H1 (cell line): ENCODE measurements around the gene WDR45B. TPM values are rescaled to one million over a fixed set of nuclear protein-coding genes. Genes with fewer than 3 reads are reported as not detected.

ENCODE experiments used
- CTCF ChIA-PET: fragments of 300-600 bp; sonication (Branson Sonifier 250); formaldehyde crosslinking; loops from one replicate; lab custom pipeline; 2021; ENCODE audit not compliant: partially characterized antibody; lab: Charles Lee
- POLR2A ChIA-PET: fragments of 300-600 bp; sonication (Branson Sonifier 250); formaldehyde crosslinking; loops from one replicate; lab custom pipeline; 2021; ENCODE audit warnings: inconsistent platforms; ENCODE audit not compliant: partially characterized antibody; lab: Charles Lee
- DNase-seq, 2 experiments: peaks; one replicate each; pipeline versions ENCODE4 v3.0.0 to v3.0.0-alpha.2; 2010 to 2022; ENCODE audit warnings: low spot score in 2 of 2, low read depth in 1 of 2, mixed read lengths in 1 of 2
- FAIRE-seq: peaks from 2 replicates; lab custom pipeline; 2011; peaks lifted over from hg19 to GRCh38; lab: Jason Lieb, UNC
- H2AFZ ChIP-seq: 2 replicates; pipeline ENCODE4 v1.8.1; 2012; ENCODE audit warnings: low read length, inconsistent platforms
- H2AK5ac ChIP-seq: 2 replicates; pipeline ENCODE4 v1.6.1; 2013; ENCODE audit warnings: low read depth, low read length
- H2BK120ac ChIP-seq: replicated peaks from 2 replicates; pipeline ENCODE3; 2013; ENCODE audit warnings: low read depth, low read length, inconsistent platforms
- H2BK12ac ChIP-seq: 2 replicates; pipeline ENCODE4 v1.6.1; 2013; ENCODE audit warnings: low read depth, low read length
- H2BK15ac ChIP-seq: 2 replicates; pipeline ENCODE4 v1.6.1; 2013; ENCODE audit warnings: low read length
- H2BK20ac ChIP-seq: 2 replicates; pipeline ENCODE4 v1.6.1; 2013; ENCODE audit warnings: low read length
- H2BK5ac ChIP-seq: 2 replicates; pipeline ENCODE4 v1.6.1; 2013; ENCODE audit warnings: low read depth, low read length
- H3K14ac ChIP-seq: 2 replicates; pipeline ENCODE4 v1.6.1; 2013; ENCODE audit warnings: inconsistent platforms; ENCODE audit not compliant: insufficient read length
- H3K18ac ChIP-seq: 2 replicates; pipeline ENCODE4 v1.6.1; 2013; ENCODE audit warnings: low read length; ENCODE audit errors: extremely low read depth
- H3K23ac ChIP-seq: 2 replicates; pipeline ENCODE4 v1.6.1; 2013; ENCODE audit warnings: inconsistent platforms; ENCODE audit not compliant: insufficient read length
- H3K23me2 ChIP-seq: 2 replicates; pipeline ENCODE4 v1.6.1; 2013; ENCODE audit warnings: low read depth, low read length
- H3K27ac ChIP-seq: 2 replicates; pipeline ENCODE4 v1.6.1; 2011; ENCODE audit warnings: low read depth, low read length, inconsistent platforms
- H3K27me3 ChIP-seq, 4 experiments: replicated peaks in 1 of 4; 1 replicate in 1 of 4; 2 replicates in 3 of 4; pipeline versions ENCODE4 v1.6.1 to v1.8.1; 2011 to 2013; ENCODE audit warnings: low read length in 3 of 4, mild to moderate bottlenecking in 3 of 4, inconsistent platforms in 2 of 4, mixed read lengths in 2 of 4, moderate library complexity in 1 of 4; ENCODE audit not compliant: control insufficient read depth in 3 of 4, insufficient read depth in 3 of 4; ENCODE audit errors: extremely low read depth in 1 of 4
- H3K36me3 ChIP-seq, 4 experiments: 2 replicates each; pipeline versions ENCODE4 v1.6.1 to v1.8.1; 2011 to 2013; ENCODE audit warnings: mild to moderate bottlenecking in 4 of 4, low read length in 3 of 4, moderate library complexity in 2 of 4, control low read depth in 1 of 4, inconsistent platforms in 1 of 4; ENCODE audit not compliant: insufficient read depth in 4 of 4, control insufficient read depth in 2 of 4
- H3K4ac ChIP-seq: replicated peaks from 2 replicates; pipeline ENCODE3; 2013; ENCODE audit warnings: low read length, low read depth, mixed read lengths, inconsistent platforms; ENCODE audit not compliant: insufficient read length
- H3K4me1 ChIP-seq, 4 experiments: replicated peaks in 1 of 4; 1 replicate in 1 of 4; 2 replicates in 3 of 4; pipeline versions ENCODE4 v1.6.1 to v1.8.1; 2011 to 2013; ENCODE audit warnings: low read length in 3 of 4, inconsistent platforms in 2 of 4, mixed read lengths in 1 of 4; ENCODE audit not compliant: insufficient read depth in 4 of 4, control insufficient read depth in 3 of 4
- H3K4me2 ChIP-seq, 2 experiments: 2 replicates each; pipeline versions ENCODE4 v1.6.1 to v1.8.1; 2011 to 2013; ENCODE audit warnings: low read depth in 2 of 2, low read length in 2 of 2, control low read depth in 1 of 2, inconsistent platforms in 1 of 2, mild to moderate bottlenecking in 1 of 2; ENCODE audit not compliant: insufficient read depth in 1 of 2
- H3K4me3 ChIP-seq, 4 experiments: fragments of 200-600, 300-600 bp in 1 of 4; sonication (generic), shearing (Covaris generic), sonication (Bioruptor Twin) in 1 of 4; 2 replicates each; pipeline versions ENCODE4 v1.5.1 to v1.8.1; 2011 to 2016; ENCODE audit warnings: low read length in 4 of 4, low read depth in 3 of 4, control low read depth in 2 of 4, inconsistent platforms in 2 of 4, mild to moderate bottlenecking in 2 of 4, mixed read lengths in 1 of 4, moderate library complexity in 1 of 4; ENCODE audit not compliant: insufficient read depth in 2 of 4; ENCODE audit errors: extremely low read depth in 1 of 4
- H3K56ac ChIP-seq: replicated peaks from 2 replicates; pipeline ENCODE3; 2013; ENCODE audit warnings: low read depth, mild to moderate bottlenecking, mixed read lengths, low read length, inconsistent platforms; ENCODE audit not compliant: insufficient read length
- H3K79me1 ChIP-seq: 2 replicates; pipeline ENCODE4 v1.6.1; 2013; ENCODE audit warnings: low read depth, low read length, control low read depth
- H3K79me2 ChIP-seq, 2 experiments: 2 replicates each; pipeline versions ENCODE4 v1.6.1 to v1.8.1; 2012 to 2013; ENCODE audit warnings: low read length in 2 of 2, mild to moderate bottlenecking in 2 of 2, inconsistent platforms in 1 of 2; ENCODE audit not compliant: insufficient read depth in 2 of 2, control insufficient read depth in 1 of 2
- H3K9ac ChIP-seq, 4 experiments: replicated peaks in 1 of 4; 1 replicate in 1 of 4; 2 replicates in 3 of 4; pipeline versions ENCODE4 v1.6.1 to v1.8.1; 2011 to 2013; ENCODE audit warnings: low read depth in 3 of 4, low read length in 3 of 4, control low read depth in 2 of 4, mild to moderate bottlenecking in 2 of 4, moderate library complexity in 2 of 4, inconsistent platforms in 1 of 4; ENCODE audit errors: extremely low read depth in 1 of 4
- H3K9me3 ChIP-seq, 2 experiments: 2 replicates each; pipeline versions ENCODE4 v1.6.1 to v1.8.1; 2012 to 2013; ENCODE audit warnings: mild to moderate bottlenecking in 2 of 2, moderate library complexity in 2 of 2, control low read depth in 1 of 2, inconsistent platforms in 1 of 2, low read depth in 1 of 2, low read length in 1 of 2, mixed read lengths in 1 of 2; ENCODE audit not compliant: insufficient read depth in 2 of 2
- H4K20me1 ChIP-seq, 2 experiments: replicated peaks in 1 of 2; 2 replicates each; pipeline versions ENCODE3 to v1.8.1; 2011 to 2013; ENCODE audit warnings: inconsistent platforms in 2 of 2, low read length in 2 of 2, mild to moderate bottlenecking in 1 of 2; ENCODE audit not compliant: insufficient read depth in 2 of 2, control insufficient read depth in 1 of 2
- H4K5ac ChIP-seq: 2 replicates; pipeline ENCODE4 v1.6.1; 2013; ENCODE audit warnings: low read length, low read depth, mixed read lengths, inconsistent platforms; ENCODE audit not compliant: insufficient read length
- H4K8ac ChIP-seq: 2 replicates; pipeline ENCODE4 v1.8.0; 2013; ENCODE audit warnings: mild to moderate bottlenecking, moderate library complexity, low read length, inconsistent platforms; ENCODE audit not compliant: insufficient read depth; ENCODE audit errors: extremely low read depth
- H4K91ac ChIP-seq: replicated peaks from 2 replicates; pipeline ENCODE3; 2013; ENCODE audit warnings: low read length, mixed read lengths, inconsistent platforms; ENCODE audit not compliant: insufficient read length
- CHD2 ChIP-seq: IDR thresholded peaks from 2 replicates; pipeline ENCODE4 v1.6.1; 2012; ENCODE audit warnings: low read length, improper control_type of control experiment
- NRF1 ChIP-seq: IDR thresholded peaks from 2 replicates; pipeline ENCODE4 v1.6.1; 2011; ENCODE audit warnings: mild to moderate bottlenecking, low read depth, low read length, improper control_type of control experiment
- WGBS, 2 experiments: shearing (Covaris generic) in 1 of 2; methylation state at CpG; one replicate each; pipeline versions ENCODE4 v1.1.6 to v1.1.7; 2013 to 2015; ENCODE audit warnings: low lambda C conversion rate in 2 of 2, mixed read lengths in 2 of 2, inconsistent platforms in 1 of 2, low coverage in 1 of 2, missing lambda C conversion rate in 1 of 2; ENCODE audit not compliant: insufficient replicate concordance in 2 of 2, insufficient coverage in 1 of 2, insufficient read length in 1 of 2; ENCODE audit errors: extremely low coverage in 1 of 2, missing lambda C conversion rate in 1 of 2; 5-methylcytosine and 5-hydroxymethylcytosine counted together
- polyA plus RNA-seq, 7 experiments: library from polyadenylated mRNA; depleted of rRNA in 3 of 7; stranded (reverse) in 5 of 7; unstranded in 2 of 7; fragments of >200 nt in 5 of 7; fragments of 200-250 nt in 2 of 7; gene quantifications; 1 replicate in 5 of 7; 2 replicates in 1 of 7; 4 replicates in 1 of 7; pipeline versions ENCODE4 v1.2.1 to v1.2.3, GENCODE V29; 2011 to 2013; ENCODE audit warnings: missing spikeins in 2 of 7, mixed read lengths in 2 of 7
- total RNA-seq: library from RNA; stranded (reverse); fragmentation: NEBNext Ultra II Directional; extraction: Animal tissue kit (Norgen Biotek cat#: 25700); gene quantifications from 2 replicates; pipeline ENCODE4 v1.2.1, GENCODE V29; 2021
- TF ChIP-seq, protein P1 (sequence below), 3 experiments: IDR thresholded peaks; 1 replicate in 2 of 3; 2 replicates in 1 of 3; pipeline versions ENCODE4 v1.5.1 to v1.6.1; 2011; ENCODE audit warnings: low read length in 3 of 3, mild to moderate bottlenecking in 3 of 3, inconsistent platforms in 2 of 3, low read depth in 1 of 3, moderate library complexity in 1 of 3; ENCODE audit not compliant: insufficient read depth in 1 of 3; ENCODE audit errors: control extremely low read depth in 1 of 3

Gene WDR45B
- total and polyA plus RNA-seq, 2 of the 8 experiments (the other 6 are each of a cell fraction or from before 2014, with no cell fraction given): 82.0 to 100 TPM

DNA sequence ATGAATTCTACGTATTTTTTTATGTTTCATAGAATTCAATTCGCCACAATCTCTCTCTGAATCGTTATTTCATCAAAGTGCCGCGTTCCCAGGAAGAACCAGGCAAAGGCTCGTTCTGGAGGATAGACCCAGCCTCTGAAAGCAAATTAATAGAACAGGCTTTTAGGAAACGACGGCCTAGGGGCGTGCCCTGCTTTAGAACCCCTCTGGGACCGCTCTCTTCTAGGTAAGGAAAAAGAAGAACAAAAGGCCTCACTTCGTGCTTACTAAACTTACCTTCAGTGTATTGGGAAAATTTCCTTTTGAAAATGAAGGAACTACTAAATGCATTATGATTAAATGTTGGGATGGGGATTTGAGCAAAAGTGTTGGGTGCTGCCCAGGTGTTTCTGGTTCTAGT, 65.5 kb downstream of the WDR45B start:
- H2BK120ac ChIP-seq: no peak overlapping the region
- no peaks in the 10 kb centered on the region; a peak in 1 of 4 replicates for H3K9me3 ChIP-seq
- H4K8ac ChIP-seq: no peak overlapping the region
- H3K4ac ChIP-seq: no peak overlapping the region
- no peak overlapping the region for H2BK15ac ChIP-seq
- no peak overlapping the region for H3K23ac ChIP-seq
- no peaks in the 10 kb centered on the region for H3K4me1 ChIP-seq
- FAIRE-seq (no peak), DNase-seq (no peak)
- ChIA-PET POLR2A (no interaction called here), CTCF (no interaction called here)
- H3K9ac ChIP-seq: no peak overlapping the region
- H2AK5ac ChIP-seq: no peak overlapping the region
- H2BK5ac ChIP-seq: no peak overlapping the region
- H3K36me3 ChIP-seq: peaks cover 8 to 38% (median 29%) of the 10 kb centered on the region in 4 experiments
- no peak overlapping the region for H2BK12ac ChIP-seq
- no peak overlapping the region for H3K18ac ChIP-seq
- no peak overlapping the region for H3K4me2 ChIP-seq
- H3K56ac ChIP-seq: no peak overlapping the region
- no peaks in the 10 kb centered on the region for H3K27me3 ChIP-seq
- WGBS, 2 experiments: 95% methylated on average over 11 of the region's 11 CpGs; no CpG with 5 or more reads in 1 of the 2 experiments
- no peak overlapping the region for H2BK20ac ChIP-seq
- H3K79me1 ChIP-seq: peaks cover 7% of the 10 kb centered on the region; the same call in 1 of the 2 replicates
- no peak overlapping the region for H4K5ac ChIP-seq
- H3K4me3 ChIP-seq: no peak overlapping the region
- H4K91ac ChIP-seq: no peak overlapping the region
- H4K20me1 ChIP-seq: peaks cover 5 to 9% of the 10 kb centered on the region in 2 experiments
- no peak overlapping the region for H3K14ac ChIP-seq
- peaks cover 0 to 7% of the 10 kb centered on the region in 2 experiments; a peak in 1 of 4 replicates for H3K79me2 ChIP-seq
- no peak overlapping the region for H3K27ac ChIP-seq
- H3K23me2 ChIP-seq: no peaks in the 10 kb centered on the region
- H2AFZ ChIP-seq: no peak overlapping the region
- no peak for TF ChIP-seq NRF1
- TF ChIP-seq CHD2: no peak
- TF ChIP-seq, protein P1, sequence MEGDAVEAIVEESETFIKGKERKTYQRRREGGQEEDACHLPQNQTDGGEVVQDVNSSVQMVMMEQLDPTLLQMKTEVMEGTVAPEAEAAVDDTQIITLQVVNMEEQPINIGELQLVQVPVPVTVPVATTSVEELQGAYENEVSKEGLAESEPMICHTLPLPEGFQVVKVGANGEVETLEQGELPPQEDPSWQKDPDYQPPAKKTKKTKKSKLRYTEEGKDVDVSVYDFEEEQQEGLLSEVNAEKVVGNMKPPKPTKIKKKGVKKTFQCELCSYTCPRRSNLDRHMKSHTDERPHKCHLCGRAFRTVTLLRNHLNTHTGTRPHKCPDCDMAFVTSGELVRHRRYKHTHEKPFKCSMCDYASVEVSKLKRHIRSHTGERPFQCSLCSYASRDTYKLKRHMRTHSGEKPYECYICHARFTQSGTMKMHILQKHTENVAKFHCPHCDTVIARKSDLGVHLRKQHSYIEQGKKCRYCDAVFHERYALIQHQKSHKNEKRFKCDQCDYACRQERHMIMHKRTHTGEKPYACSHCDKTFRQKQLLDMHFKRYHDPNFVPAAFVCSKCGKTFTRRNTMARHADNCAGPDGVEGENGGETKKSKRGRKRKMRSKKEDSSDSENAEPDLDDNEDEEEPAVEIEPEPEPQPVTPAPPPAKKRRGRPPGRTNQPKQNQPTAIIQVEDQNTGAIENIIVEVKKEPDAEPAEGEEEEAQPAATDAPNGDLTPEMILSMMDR (IDR thresholded peaks at IDR 0.05; ENCODE audit: control extremely low read depth in 1 of 3, insufficient read depth in 1 of 3, low read depth in 1 of 3, low read length in 3 of 3): no peak
